NT2/D1 (cell line): ENCODE measurements around the gene FSTL4.

Source experiments
- SUZ12 ChIP-seq: IDR thresholded peaks from 2 replicates; pipeline ENCODE4 v1.6.1; 2011; ENCODE audit not compliant: insufficient read length, insufficient read depth; ENCODE audit errors: extremely low read depth
- YY1 ChIP-seq: IDR thresholded peaks from 2 replicates; pipeline ENCODE4 v1.6.1; 2011; ENCODE audit not compliant: insufficient read length, insufficient read depth
- ZNF274 ChIP-seq: IDR thresholded peaks from 2 replicates; pipeline ENCODE4 v1.6.1; 2011; ENCODE audit warnings: mild to moderate bottlenecking, low read depth, low read length

GRCh38 chr5:133531594-133531993, 80.7 kb downstream of the FSTL4 start:
- no peak for TF ChIP-seq YY1
- TF ChIP-seq ZNF274, result no peak
- TF ChIP-seq SUZ12, result no peak
